ENCODE measurements around the gene CRYZL1.

Gene CRYZL1

GRCh38 chr21:33668180-33668579 lies 26.6 kb upstream of the CRYZL1 start:
- DNase-seq (ENCODE audit: low spot score), result no peak
- WGBS, 2 donors (ENCODE audit: extremely low coverage in 2 of 2, insufficient read length in 2 of 2, insufficient replicate concordance in 1 of 2), result no CpG with 5 or more reads among the region's 4 CpGs
- H3K4me3 ChIP-seq (ENCODE audit: low read length in 2 of 2), result no peak overlapping the region
- H2BK12ac ChIP-seq (ENCODE audit: low read length), result no peak overlapping the region
- H2BK5ac ChIP-seq (ENCODE audit: low read length), result no peak overlapping the region
- no peak overlapping the region for H3K27ac ChIP-seq (replicated peaks; ENCODE audit: low read length)
- no peak overlapping the region for H3K4me2 ChIP-seq (ENCODE audit: insufficient read depth, low read length, poor library complexity, severe bottlenecking)
- no peak overlapping the region for H2BK15ac ChIP-seq (ENCODE audit: low read length)
- H3K18ac ChIP-seq (ENCODE audit: low read length), result no peak overlapping the region
- H3K9ac ChIP-seq (ENCODE audit: low read depth, low read length, poor library complexity), result no peak overlapping the region
- no peaks in the 10 kb centered on the region for H3K27me3 ChIP-seq (ENCODE audit: control insufficient read depth in 3 of 3, insufficient read depth in 3 of 3, low read depth in 1 of 3, low read length in 3 of 3)
- H3K36me3 ChIP-seq (replicated peaks in 1 of 2; ENCODE audit: control insufficient read depth in 2 of 2, insufficient read depth in 2 of 2, low read length in 2 of 2), result peaks cover 0 to 15% of the 10 kb centered on the region in 2 donors
- no peak overlapping the region for H3K23ac ChIP-seq (ENCODE audit: low read depth, low read length, poor library complexity)
- no peak overlapping the region for H4K8ac ChIP-seq (ENCODE audit: low read depth, low read length)
- no peak overlapping the region for H2AK5ac ChIP-seq (ENCODE audit: low read depth, low read length)
- no peak overlapping the region for H2BK120ac ChIP-seq (ENCODE audit: low read depth, low read length)
- H3K14ac ChIP-seq (ENCODE audit: low read length), result no peak overlapping the region
- H3K9me3 ChIP-seq (replicated peaks in 1 of 2; ENCODE audit: control insufficient read depth in 2 of 2, insufficient read depth in 1 of 2, low read depth in 1 of 2, low read length in 2 of 2), result peaks cover 0 to 3% of the 10 kb centered on the region in 2 donors
- no peak overlapping the region for H3K4ac ChIP-seq (ENCODE audit: low read length)
- H3K4me1 ChIP-seq (ENCODE audit: control insufficient read depth in 2 of 2, insufficient read depth in 1 of 2, low read depth in 1 of 2, low read length in 2 of 2), result no peaks in the 10 kb centered on the region
- no peak overlapping the region for H2AFZ ChIP-seq (ENCODE audit: low read length)
- H4K91ac ChIP-seq (ENCODE audit: low read depth, low read length, poor library complexity), result no peak overlapping the region
- peaks cover 5% of the 10 kb centered on the region for H3K79me1 ChIP-seq (ENCODE audit: low read depth, low read length)

DNA sequence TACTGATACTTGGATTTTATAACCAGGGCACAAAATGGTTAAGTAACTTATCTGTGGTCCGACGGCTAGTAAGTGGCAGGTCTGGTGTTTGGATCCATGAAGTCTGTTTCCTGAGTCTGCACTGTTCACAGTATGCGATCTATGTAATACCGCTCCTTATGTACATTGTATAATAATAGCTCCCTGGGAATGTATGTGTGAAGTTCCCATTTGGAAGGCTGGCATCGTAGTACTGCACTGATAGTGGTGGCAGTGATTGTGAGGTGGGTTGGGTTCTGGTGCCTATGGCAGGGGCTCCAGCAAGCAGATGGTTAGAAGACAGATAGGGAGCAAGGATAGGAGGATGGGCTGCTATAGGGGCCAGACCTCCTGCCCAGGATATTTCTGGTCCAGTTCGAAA lies 26.1 kb upstream of the CRYZL1 start:
- Histone ChIP-seq H3K27me3 (ENCODE audit: control insufficient read depth in 3 of 3, insufficient read depth in 3 of 3, low read depth in 1 of 3, low read length in 3 of 3) (no peaks in the 10 kb centered on the region), H3K4me3 (ENCODE audit: low read length in 2 of 2) (no peak overlapping the region), H2AFZ (ENCODE audit: low read length) (no peak overlapping the region), H3K79me1 (ENCODE audit: low read depth, low read length) (peaks cover 5% of the 10 kb centered on the region), H3K36me3 (replicated peaks in 1 of 2; ENCODE audit: control insufficient read depth in 2 of 2, insufficient read depth in 2 of 2, low read length in 2 of 2) (peaks cover 0 to 18% of the 10 kb centered on the region in 2 donors), H2AK5ac (ENCODE audit: low read depth, low read length) (no peak overlapping the region), H3K4me1 (ENCODE audit: control insufficient read depth in 2 of 2, insufficient read depth in 1 of 2, low read depth in 1 of 2, low read length in 2 of 2) (no peaks in the 10 kb centered on the region), H2BK12ac (ENCODE audit: low read length) (no peak overlapping the region), H3K18ac (ENCODE audit: low read length) (no peak overlapping the region), H2BK5ac (ENCODE audit: low read length) (no peak overlapping the region), H4K91ac (ENCODE audit: low read depth, low read length, poor library complexity) (no peak overlapping the region), H3K9ac (ENCODE audit: low read depth, low read length, poor library complexity) (no peak overlapping the region), H3K4me2 (ENCODE audit: insufficient read depth, low read length, poor library complexity, severe bottlenecking) (no peak overlapping the region), H3K27ac (replicated peaks; ENCODE audit: low read length) (no peak overlapping the region), H3K14ac (ENCODE audit: low read length) (no peak overlapping the region), H2BK15ac (ENCODE audit: low read length) (no peak overlapping the region), H3K23ac (ENCODE audit: low read depth, low read length, poor library complexity) (no peak overlapping the region), H4K8ac (ENCODE audit: low read depth, low read length) (no peak overlapping the region), H3K9me3 (replicated peaks in 1 of 2; ENCODE audit: control insufficient read depth in 2 of 2, insufficient read depth in 1 of 2, low read depth in 1 of 2, low read length in 2 of 2) (peaks cover 0 to 3% of the 10 kb centered on the region in 2 donors), H3K4ac (ENCODE audit: low read length) (no peak overlapping the region), H2BK120ac (ENCODE audit: low read depth, low read length) (no peak overlapping the region)
- no peak for DNase-seq (ENCODE audit: low spot score)
- WGBS, 2 donors (ENCODE audit: extremely low coverage in 2 of 2, insufficient read length in 2 of 2, insufficient replicate concordance in 1 of 2), result no CpG with 5 or more reads among the region's 6 CpGs

GRCh38 chr21:33666153-33666552 lies 24.6 kb upstream of the CRYZL1 start:
- Histone ChIP-seq H3K27ac (replicated peaks; ENCODE audit: low read length) (no peak overlapping the region), H3K9ac (ENCODE audit: low read depth, low read length, poor library complexity) (no peak overlapping the region), H2BK15ac (ENCODE audit: low read length) (no peak overlapping the region), H4K91ac (ENCODE audit: low read depth, low read length, poor library complexity) (no peak overlapping the region), H3K9me3 (replicated peaks in 1 of 2; ENCODE audit: control insufficient read depth in 2 of 2, insufficient read depth in 1 of 2, low read depth in 1 of 2, low read length in 2 of 2) (peaks cover 0 to 12% of the 10 kb centered on the region in 2 donors), H2BK12ac (ENCODE audit: low read length) (no peak overlapping the region), H3K4me2 (ENCODE audit: insufficient read depth, low read length, poor library complexity, severe bottlenecking) (no peak overlapping the region), H3K14ac (ENCODE audit: low read length) (no peak overlapping the region), H2BK120ac (ENCODE audit: low read depth, low read length) (no peak overlapping the region), H3K36me3 (replicated peaks in 1 of 2; ENCODE audit: control insufficient read depth in 2 of 2, insufficient read depth in 2 of 2, low read length in 2 of 2) (peaks cover 0 to 10% of the 10 kb centered on the region in 2 donors), H3K79me1 (ENCODE audit: low read depth, low read length) (peaks cover 5% of the 10 kb centered on the region), H2AK5ac (ENCODE audit: low read depth, low read length) (no peak overlapping the region), H3K4me1 (ENCODE audit: control insufficient read depth in 2 of 2, insufficient read depth in 1 of 2, low read depth in 1 of 2, low read length in 2 of 2) (no peaks in the 10 kb centered on the region), H3K4ac (ENCODE audit: low read length) (no peak overlapping the region), H3K18ac (ENCODE audit: low read length) (no peak overlapping the region), H2AFZ (ENCODE audit: low read length) (no peak overlapping the region), H2BK5ac (ENCODE audit: low read length) (no peak overlapping the region), H3K23ac (ENCODE audit: low read depth, low read length, poor library complexity) (no peak overlapping the region), H3K4me3 (ENCODE audit: low read length in 2 of 2) (no peak overlapping the region), H3K27me3 (ENCODE audit: control insufficient read depth in 3 of 3, insufficient read depth in 3 of 3, low read depth in 1 of 3, low read length in 3 of 3) (no peaks in the 10 kb centered on the region), H4K8ac (ENCODE audit: low read depth, low read length) (no peak overlapping the region)
- WGBS, 2 donors (ENCODE audit: extremely low coverage in 2 of 2, insufficient read length in 2 of 2, insufficient replicate concordance in 1 of 2), result no CpG with 5 or more reads among the region's 2 CpGs
- no peak for DNase-seq (ENCODE audit: low spot score)

DNA sequence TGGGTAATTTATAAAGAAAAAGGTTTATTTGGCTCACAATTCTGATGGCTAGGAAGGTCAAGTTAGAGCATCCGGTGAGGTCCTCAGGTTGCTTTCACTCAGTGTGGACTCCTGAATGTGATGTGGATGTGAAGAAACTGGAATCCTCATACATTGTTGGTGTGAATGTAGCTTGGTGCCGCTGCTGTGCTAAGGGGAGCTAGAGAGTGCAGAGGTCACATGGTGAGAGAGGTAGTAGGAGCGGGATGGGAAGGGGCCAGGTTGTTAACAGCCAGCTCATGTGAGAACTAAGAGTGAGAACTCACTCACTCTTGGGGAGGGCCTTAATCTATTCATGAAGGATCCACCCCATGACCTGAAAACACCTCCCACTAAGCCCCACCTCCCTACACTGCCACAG lies 22.6 kb upstream of the CRYZL1 start:
- no peak for DNase-seq (ENCODE audit: low spot score)

More for the DNA sequence above, 22.6 kb upstream of the CRYZL1 start:
- Histone ChIP-seq H2BK5ac (ENCODE audit: low read length) (no peak overlapping the region), H3K18ac (ENCODE audit: low read length) (no peak overlapping the region), H2BK120ac (ENCODE audit: low read depth, low read length) (no peak overlapping the region), H2AK5ac (ENCODE audit: low read depth, low read length) (no peak overlapping the region), H3K4me3 (ENCODE audit: low read length in 2 of 2) (no peak overlapping the region), H3K9me3 (replicated peaks in 1 of 2; ENCODE audit: control insufficient read depth in 2 of 2, insufficient read depth in 1 of 2, low read depth in 1 of 2, low read length in 2 of 2) (peaks cover 0 to 21% of the 10 kb centered on the region in 2 donors), H3K4me2 (ENCODE audit: insufficient read depth, low read length, poor library complexity, severe bottlenecking) (no peak overlapping the region), H3K14ac (ENCODE audit: low read length) (no peak overlapping the region), H4K8ac (ENCODE audit: low read depth, low read length) (no peak overlapping the region), H3K36me3 (replicated peaks in 1 of 2; ENCODE audit: control insufficient read depth in 2 of 2, insufficient read depth in 2 of 2, low read length in 2 of 2) (peaks cover 0 to 7% of the 10 kb centered on the region in 2 donors), H3K79me1 (ENCODE audit: low read depth, low read length) (peaks cover 3% of the 10 kb centered on the region), H3K27ac (replicated peaks; ENCODE audit: low read length) (no peak overlapping the region), H3K9ac (ENCODE audit: low read depth, low read length, poor library complexity) (no peak overlapping the region), H3K4me1 (ENCODE audit: control insufficient read depth in 2 of 2, insufficient read depth in 1 of 2, low read depth in 1 of 2, low read length in 2 of 2) (no peaks in the 10 kb centered on the region), H4K91ac (ENCODE audit: low read depth, low read length, poor library complexity) (no peak overlapping the region), H3K27me3 (ENCODE audit: control insufficient read depth in 3 of 3, insufficient read depth in 3 of 3, low read depth in 1 of 3, low read length in 3 of 3) (no peaks in the 10 kb centered on the region), H3K23ac (ENCODE audit: low read depth, low read length, poor library complexity) (no peak overlapping the region), H2AFZ (ENCODE audit: low read length) (no peak overlapping the region), H3K4ac (ENCODE audit: low read length) (no peak overlapping the region), H2BK15ac (ENCODE audit: low read length) (no peak overlapping the region), H2BK12ac (ENCODE audit: low read length) (no peak overlapping the region)
- WGBS, 2 donors (ENCODE audit: extremely low coverage in 2 of 2, insufficient read length in 2 of 2, insufficient replicate concordance in 1 of 2), result no CpG with 5 or more reads among the region's 3 CpGs
